ENCODE results near the gene GPR135.
A peak's percentile ranks its signal among the peaks of the same experiment; 100 is the strongest.

Gene GPR135

GRCh38 chr14:59465316-59466135, at the start of gene GPR135:
GPR135 (minus strand) TSS chr14:59465380; CDS start chr14:59465226, 154 bp downstream.
- TF ChIP-seq CTCF (IDR thresholded peaks at IDR 0.05; ENCODE audit: low read depth, low read length), result no peak

GRCh38 chr14:59511916-59512575, 46.9 kb upstream of the GPR135 start:
- peak; percentile 45 for TF ChIP-seq CTCF (IDR thresholded peaks at IDR 0.05; ENCODE audit: low read depth, low read length)
- DNase-seq (ENCODE audit: extremely low read depth, low read depth), result no peak

More at GRCh38 chr14:59465316-59466135, at the start of gene GPR135:
- DNase-seq (ENCODE audit: extremely low read depth, low read depth), result no peak

GRCh38 chr14:59510966-59511365, 45.8 kb upstream of the GPR135 start:
- no peak for TF ChIP-seq CTCF (IDR thresholded peaks at IDR 0.05; ENCODE audit: low read depth, low read length)
- DNase-seq (ENCODE audit: extremely low read depth, low read depth), result no peak

- no peak for TF ChIP-seq CTCF (IDR thresholded peaks at IDR 0.05; ENCODE audit: low read depth, low read length)
Measured at GRCh38 chr14:59510001-59510400, 44.8 kb upstream of the GPR135 start.

GRCh38 chr14:59509101-59509500, 43.9 kb upstream of the GPR135 start:
- no peak for DNase-seq (ENCODE audit: extremely low read depth, low read depth)
- no peak for TF ChIP-seq CTCF (IDR thresholded peaks at IDR 0.05; ENCODE audit: low read depth, low read length)

More at GRCh38 chr14:59510001-59510400, 44.8 kb upstream of the GPR135 start:
- DNase-seq (ENCODE audit: extremely low read depth, low read depth), result no peak

GRCh38 chr14:59507752-59508103, 42.5 kb upstream of the GPR135 start:
- DNase-seq (ENCODE audit: extremely low read depth, low read depth), result no peak
- TF ChIP-seq CTCF (IDR thresholded peaks at IDR 0.05; ENCODE audit: low read depth, low read length), result no peak

- no peak for DNase-seq (ENCODE audit: extremely low read depth, low read depth)
- TF ChIP-seq CTCF (IDR thresholded peaks at IDR 0.05; ENCODE audit: low read depth, low read length), result peak; percentile 86
Measured at GRCh38 chr14:59507063-59507751, 42.0 kb upstream of the GPR135 start.

Measured in AG09319 (cell line).